HG02884 (cell line): ENCODE results near the gene ITIH1.

ENCODE experiments used
- ATAC-seq: cut with Tn5 transposase; IDR thresholded peaks from one replicate; pipeline ENCODE4 v1.9.1; 2021; ENCODE audit warnings: mild to moderate bottlenecking, moderate library complexity; ENCODE audit not compliant: unreplicated experiment

ITIH1 gene

GRCh38 chr3:52788890-52789745, 11.7 kb downstream of the ITIH1 start:
- ATAC-seq = no peak

GRCh38 chr3:52789746-52790040, 12.3 kb downstream of the ITIH1 start:
- no peak for ATAC-seq

DNA sequence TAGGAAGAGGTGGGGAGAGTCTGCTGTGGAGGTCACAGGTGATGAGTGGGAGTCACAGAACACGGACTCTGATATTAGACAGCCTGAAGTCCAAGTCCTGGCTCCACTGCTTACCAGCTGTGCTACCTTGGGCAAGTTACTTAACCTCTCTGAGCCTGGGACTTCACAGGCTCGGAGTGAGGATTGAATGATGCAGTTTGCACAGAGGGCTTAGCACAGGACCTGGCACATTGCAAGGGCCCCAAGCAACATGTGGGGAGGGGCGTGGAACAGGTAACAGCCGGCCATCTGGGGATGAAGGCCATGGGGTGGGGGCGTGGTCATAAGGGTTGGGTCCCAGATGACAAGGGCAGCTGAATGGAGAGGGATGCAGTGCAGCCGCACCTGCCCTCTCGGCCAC, 12.9 kb downstream of the ITIH1 start:
- ATAC-seq = no peak

GRCh38 chr3:52790741-52791140, 13.3 kb downstream of the ITIH1 start:
- ATAC-seq = no peak

DNA sequence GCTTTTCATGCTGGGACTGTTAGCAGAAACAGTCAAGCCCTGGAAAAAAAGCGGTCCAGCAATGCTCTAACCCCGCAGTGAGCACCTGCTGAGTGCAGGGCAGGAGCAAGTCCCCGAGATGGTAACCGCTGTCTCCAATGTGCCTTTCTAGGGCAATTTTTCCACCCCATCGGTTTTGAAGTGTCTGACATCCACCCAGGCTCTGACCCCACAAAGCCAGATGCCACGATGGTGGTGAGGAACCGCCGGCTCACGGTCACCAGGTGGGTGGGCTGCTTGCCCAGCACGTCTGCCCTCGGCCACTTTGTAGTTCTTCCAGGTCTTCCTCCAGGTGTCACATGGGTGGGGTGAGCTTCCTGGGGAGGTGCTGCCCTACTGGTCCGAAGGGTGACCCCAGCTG, 14.0 kb downstream of the ITIH1 start:
- ATAC-seq = no peak

GRCh38 chr3:52791928-52792327, 14.5 kb downstream of the ITIH1 start:
- ATAC-seq = no peak

GRCh38 chr3:52792413-52792812, 15.0 kb downstream of the ITIH1 start:
- no peak for ATAC-seq

DNA sequence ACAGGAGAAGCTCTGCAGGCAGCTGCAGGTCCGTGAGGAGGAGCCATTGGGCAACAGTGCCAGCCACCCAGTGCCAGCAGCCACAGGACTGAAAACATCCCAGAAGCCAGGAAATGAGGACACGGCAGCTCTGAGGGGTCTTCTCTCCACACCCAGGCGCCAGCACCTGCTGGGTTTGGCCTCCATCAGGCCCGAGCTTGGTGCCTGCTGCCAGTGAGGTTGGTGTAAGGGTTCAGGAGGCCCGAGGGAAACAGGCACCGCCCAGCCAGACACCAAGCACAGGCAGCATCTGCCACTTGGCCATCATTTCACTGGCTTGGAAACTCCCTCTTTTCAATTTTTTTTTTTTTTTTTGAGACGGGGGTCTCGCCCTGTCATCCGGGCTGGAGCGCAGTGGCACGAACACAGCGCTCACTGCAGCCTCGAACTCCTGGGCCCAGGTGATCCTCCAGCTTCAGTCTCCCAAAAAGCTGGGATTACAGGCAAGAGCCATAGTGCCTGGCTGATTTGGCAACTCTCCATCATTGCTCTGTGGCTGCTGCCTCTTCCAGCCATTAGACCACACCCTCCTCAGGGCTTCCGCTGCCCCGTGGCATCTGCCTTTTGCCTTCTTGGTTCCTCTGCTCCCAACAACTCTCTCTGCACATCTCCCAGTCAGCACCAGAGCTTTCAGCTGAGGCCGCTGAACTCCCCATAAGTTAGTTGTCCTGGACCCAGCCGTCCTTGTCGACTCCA, 15.7 kb downstream of the ITIH1 start:
- ATAC-seq = no peak

DNA sequence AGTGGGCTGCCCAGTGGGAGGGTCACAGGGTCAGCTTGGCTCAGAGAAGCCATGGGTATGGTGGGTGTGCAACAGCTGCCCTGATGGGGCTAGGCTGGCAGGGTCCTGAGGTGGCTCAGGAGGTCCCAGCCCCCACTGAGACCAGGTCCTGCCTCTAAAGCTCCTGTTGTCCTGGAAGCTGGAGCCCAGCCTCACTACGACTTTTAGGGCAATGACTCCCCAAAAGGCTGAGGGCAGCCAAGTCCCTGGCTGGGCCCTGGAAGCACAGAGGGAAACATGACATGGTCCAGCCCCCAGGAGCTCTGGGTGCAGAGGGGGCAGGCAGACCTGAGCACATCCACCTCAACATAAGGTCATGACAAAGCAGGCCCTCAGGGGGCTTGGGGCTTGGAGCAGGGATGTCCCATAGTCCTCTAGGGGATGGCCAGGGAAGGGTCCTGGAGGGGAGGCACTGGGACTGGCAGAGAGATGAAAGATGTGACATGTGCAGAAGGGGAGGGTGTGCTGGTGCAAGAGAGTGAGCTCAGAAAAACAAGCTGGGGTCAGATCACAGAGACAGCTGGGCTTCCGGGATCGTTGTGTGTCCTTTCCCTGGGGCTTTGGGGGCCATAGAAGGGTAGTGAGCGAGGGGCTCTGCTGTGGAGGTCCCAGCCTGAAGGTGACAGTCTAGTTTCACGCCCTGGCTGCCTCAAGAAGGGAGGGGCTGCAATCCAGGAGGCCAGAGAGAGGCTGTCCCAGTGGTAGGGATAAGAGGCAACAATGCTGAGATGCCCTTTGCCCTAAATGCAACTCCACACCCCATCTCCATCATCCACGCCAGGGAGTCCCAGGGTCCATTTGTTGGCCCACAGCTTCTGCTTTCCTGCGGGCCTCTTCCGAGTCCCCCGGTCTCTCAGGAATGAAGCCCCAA, 16.6 kb downstream of the ITIH1 start:
- ATAC-seq = no peak

DNA sequence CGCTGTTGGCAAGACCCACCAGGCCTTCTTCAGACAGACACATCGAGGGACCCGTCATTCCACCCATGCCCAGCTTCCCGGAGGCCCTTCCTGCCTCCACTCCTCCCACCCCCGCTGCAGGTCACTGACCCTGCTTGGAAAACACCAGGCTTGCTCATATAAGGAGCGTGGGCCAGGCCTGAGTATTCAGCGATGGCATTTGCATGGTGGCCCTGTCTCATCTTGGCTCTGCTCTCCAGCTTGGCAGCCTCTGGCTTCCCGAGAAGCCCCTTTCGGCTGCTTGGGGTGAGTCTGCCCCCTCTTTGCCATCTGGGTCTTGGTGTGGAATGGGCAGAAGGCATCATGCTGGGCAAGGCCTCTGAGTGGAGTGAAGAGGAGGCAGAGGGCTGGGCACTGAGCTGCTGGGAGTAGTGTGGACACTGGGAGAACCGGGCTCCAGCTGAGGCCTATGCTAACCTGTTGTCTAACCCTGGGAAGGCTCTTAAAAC, 17.3 kb downstream of the ITIH1 start, which contains the start of gene ITIH3:
Gene ITIH3, plus strand, starts transcription at position 185 of the 488 bp plus-strand sequence. Its CDS starts 8 bp downstream, at position 193.
- no peak for ATAC-seq

DNA sequence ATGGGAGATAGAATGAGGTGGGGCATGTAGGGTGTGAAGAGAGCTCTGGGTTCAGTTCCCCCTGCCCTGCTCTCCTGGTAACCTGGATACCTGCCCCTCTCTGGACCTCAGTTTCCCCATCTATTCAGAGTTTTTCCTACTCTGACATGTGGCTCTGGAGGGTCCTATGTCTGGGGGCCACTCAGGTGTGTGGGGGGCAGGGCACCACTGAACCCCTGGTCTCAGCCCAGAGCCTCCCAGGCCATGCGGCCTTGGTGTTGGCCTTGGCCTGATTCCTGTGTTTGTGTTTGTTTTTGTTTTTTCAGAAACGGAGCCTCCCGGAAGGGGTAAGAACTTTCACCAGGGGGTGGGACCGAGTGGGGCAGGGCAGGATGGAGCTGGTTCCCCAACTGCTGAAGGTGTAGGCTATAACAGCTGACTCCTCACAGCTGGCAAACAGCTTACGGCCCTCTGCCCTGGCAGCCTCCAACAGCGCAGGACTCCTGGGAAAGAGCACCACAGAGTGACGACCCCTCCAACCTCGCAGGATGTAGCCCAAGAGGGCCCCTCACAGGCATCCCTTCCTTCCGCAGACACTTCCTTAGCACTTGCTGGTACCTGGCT, 18.0 kb downstream of the ITIH1 start:
- no peak for ATAC-seq

- no peak for ATAC-seq
These were observed 19.0 kb downstream of the ITIH1 start for GRCh38 chr3:52796411-52796810.

DNA sequence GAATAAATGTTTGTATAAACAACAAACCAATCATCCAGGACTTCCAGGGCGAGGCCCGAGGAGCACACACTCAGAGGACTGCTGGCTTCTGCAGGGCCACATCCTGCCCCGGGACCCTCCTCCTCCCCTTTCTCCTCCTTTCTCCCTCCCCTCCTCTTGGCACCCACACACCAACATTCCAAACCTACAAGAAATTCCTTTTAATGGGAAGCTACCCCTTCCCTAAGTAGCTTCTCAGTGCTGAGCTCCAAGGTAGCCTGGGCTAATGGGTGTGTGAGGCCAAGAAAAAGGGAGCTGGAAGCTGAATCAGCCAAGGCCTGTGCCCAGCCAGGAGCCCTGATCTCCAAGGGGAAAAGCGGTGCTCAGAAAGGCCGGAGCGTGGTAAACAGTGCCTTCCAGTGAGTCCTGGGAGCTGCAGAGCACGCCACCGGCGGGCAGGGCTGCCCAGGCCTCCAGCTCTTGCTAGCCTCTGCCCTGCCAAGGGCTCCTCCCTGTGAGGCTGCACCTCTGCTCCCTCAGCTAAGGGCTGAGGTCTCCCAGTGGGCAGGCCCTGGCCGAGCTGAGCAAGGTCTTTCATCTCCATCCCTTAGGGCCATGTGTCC, 21.1 kb downstream of the ITIH1 start:
- ATAC-seq = no peak

DNA sequence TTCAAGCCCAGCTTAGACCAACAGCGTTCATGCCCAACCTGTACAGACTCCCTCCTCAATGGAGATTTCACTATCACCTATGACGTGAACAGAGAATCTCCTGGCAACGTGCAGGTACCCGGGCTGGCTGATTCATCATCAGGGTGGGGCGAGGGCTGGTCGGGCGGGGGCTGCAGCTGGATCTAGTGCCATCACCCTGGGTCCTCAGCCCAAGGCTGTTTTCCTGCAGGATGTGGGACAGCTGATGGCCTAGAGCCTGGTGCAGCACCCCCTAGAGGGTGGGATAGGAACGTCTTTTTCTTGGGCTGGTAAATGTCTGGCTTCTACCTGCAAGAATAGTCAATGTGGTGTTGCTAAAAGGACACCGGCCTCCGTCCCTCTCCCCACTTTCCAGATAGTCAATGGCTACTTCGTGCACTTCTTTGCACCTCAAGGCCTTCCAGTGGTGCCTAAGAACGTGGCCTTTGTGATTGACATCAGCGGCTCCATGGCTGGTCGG, 21.6 kb downstream of the ITIH1 start:
- ATAC-seq = no peak

DNA sequence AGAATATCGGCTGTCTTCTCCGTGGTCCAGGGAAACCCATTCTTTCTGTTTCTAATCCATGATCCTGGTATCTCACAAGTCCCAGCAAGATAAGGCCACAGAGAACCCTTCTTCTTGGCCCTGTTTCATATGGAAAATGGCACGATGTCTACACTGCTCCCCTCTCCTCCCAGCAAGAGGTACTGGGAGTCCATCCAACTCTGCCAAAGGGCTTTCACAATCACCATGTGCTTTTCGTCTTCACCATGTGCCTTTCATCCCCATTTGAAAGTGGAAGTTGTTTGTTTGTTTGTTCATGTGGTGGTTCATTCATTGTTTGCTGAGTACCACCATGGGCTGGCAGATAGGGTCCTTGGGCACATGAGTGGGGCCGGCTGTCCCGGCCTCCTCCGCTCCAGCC, 22.7 kb downstream of the ITIH1 start:
- no peak for ATAC-seq

GRCh38 chr3:52801839-52802238, 24.4 kb downstream of the ITIH1 start:
- ATAC-seq = no peak

- no peak for ATAC-seq
These were observed 28.1 kb downstream of the ITIH1 start for GRCh38 chr3:52805270-52806039.

GRCh38 chr3:52809149-52809548, 31.8 kb downstream of the ITIH1 start:
- no peak for ATAC-seq

- ATAC-seq = no peak
These were observed 32.4 kb downstream of the ITIH1 start for GRCh38 chr3:52809662-52810377.
